Astrocyte (in vitro differentiated cells and primary cell): ENCODE results near the gene ERVH48-1. TPM values are rescaled to one million over a fixed set of nuclear protein-coding genes. Genes with fewer than 3 reads are reported as not detected.
"Not testable (repeated sequence)": the region's sequence is repeated elsewhere in the genome, so short reads cannot be mapped to it uniquely, and the experiment has no call there.

Experiments used
- DNase-seq: peaks from one replicate; pipeline ENCODE4 v3.0.0-alpha.2; 2010; ENCODE audit warnings: low read depth
- FAIRE-seq: peaks from 2 replicates; lab custom pipeline; 2011; peaks lifted over from hg19 to GRCh38; lab: Jason Lieb, UNC
- H2AFZ ChIP-seq: 2 replicates; pipeline ENCODE4 v1.6.0; 2012; ENCODE audit warnings: low read depth, low read length, inconsistent platforms
- H3K27ac ChIP-seq: 2 replicates; pipeline ENCODE4 v1.5.1; 2011; ENCODE audit warnings: low read depth, low read length, inconsistent platforms
- H3K27me3 ChIP-seq: 2 replicates; pipeline ENCODE4 v1.6.0; 2011; ENCODE audit warnings: low read length, inconsistent platforms; ENCODE audit not compliant: insufficient read depth
- H3K36me3 ChIP-seq: 2 replicates; pipeline ENCODE4 v1.5.1; 2011; ENCODE audit warnings: low read length, inconsistent platforms; ENCODE audit not compliant: insufficient read depth
- H3K4me1 ChIP-seq: 2 replicates; pipeline ENCODE4 v1.5.1; 2011; ENCODE audit warnings: low read length, inconsistent platforms; ENCODE audit not compliant: insufficient read depth
- H3K4me2 ChIP-seq: 2 replicates; pipeline ENCODE4 v1.6.0; 2012; ENCODE audit warnings: low read length, inconsistent platforms
- H3K4me3 ChIP-seq: 2 replicates; pipeline ENCODE4 v1.5.1; 2011; ENCODE audit warnings: low read depth, mild to moderate bottlenecking, low read length, inconsistent platforms; ENCODE audit not compliant: insufficient read depth
- H3K79me2 ChIP-seq: 2 replicates; pipeline ENCODE4 v1.6.0; 2012; ENCODE audit warnings: mild to moderate bottlenecking, low read length, inconsistent platforms; ENCODE audit not compliant: insufficient read depth
- H3K9ac ChIP-seq: 2 replicates; pipeline ENCODE4 v1.6.0; 2012; ENCODE audit warnings: mild to moderate bottlenecking, low read length, inconsistent platforms
- H3K9me3 ChIP-seq: 2 replicates; pipeline ENCODE4 v1.5.1; 2012; ENCODE audit warnings: low read depth, mild to moderate bottlenecking, low read length, inconsistent platforms; ENCODE audit not compliant: insufficient read depth
- H4K20me1 ChIP-seq: 2 replicates; pipeline ENCODE4 v1.6.0; 2012; ENCODE audit warnings: low read length, inconsistent platforms; ENCODE audit not compliant: insufficient read depth
- H3K27ac Mint-ChIP-seq: one replicate; pipeline ENCODE4 v1.8.0; 2021; ENCODE audit warnings: mild to moderate bottlenecking, mixed read lengths; ENCODE audit not compliant: unreplicated experiment
- H3K27me3 Mint-ChIP-seq: one replicate; pipeline ENCODE4 v1.8.0; 2021; ENCODE audit warnings: low read depth, mixed read lengths; ENCODE audit not compliant: unreplicated experiment
- H3K36me3 Mint-ChIP-seq: one replicate; pipeline ENCODE4 v1.8.0; 2021; ENCODE audit warnings: low read depth, mixed read lengths; ENCODE audit not compliant: unreplicated experiment
- H3K4me1 Mint-ChIP-seq: one replicate; pipeline ENCODE4 v1.8.0; 2021; ENCODE audit warnings: low read depth, mixed read lengths; ENCODE audit not compliant: unreplicated experiment
- H3K4me3 Mint-ChIP-seq: one replicate; pipeline ENCODE4 v1.8.0; 2021; ENCODE audit warnings: mild to moderate bottlenecking, moderate library complexity, mixed read lengths; ENCODE audit not compliant: unreplicated experiment
- H3K9me3 Mint-ChIP-seq: one replicate; pipeline ENCODE4 v1.8.0; 2021; ENCODE audit warnings: mild to moderate bottlenecking, mixed read lengths; ENCODE audit not compliant: unreplicated experiment
- CTCF ChIP-seq: IDR thresholded peaks from 2 replicates; pipeline ENCODE4 v1.5.1; 2011; ENCODE audit warnings: low read depth, mild to moderate bottlenecking, inconsistent platforms, low read length, moderate library complexity; ENCODE audit not compliant: insufficient read depth
- EZH2 ChIP-seq: IDR thresholded peaks from 2 replicates; pipeline ENCODE4 v1.6.1; 2012; ENCODE audit warnings: mild to moderate bottlenecking, low read length, inconsistent platforms; ENCODE audit not compliant: insufficient read depth
- total RNA-seq: library from RNA; stranded (reverse); gene quantifications from 2 replicates; pipeline ENCODE4 v1.2.1, GENCODE V29; 2021

Gene ERVH48-1
- total RNA-seq, 1 donor from 2014 or later = 1.1 TPM

GRCh38 chr21:42932378-42933136, 7.1 kb upstream of the ERVH48-1 start:
- not testable (repeated sequence) for H3K4me2 ChIP-seq, H3K79me2 ChIP-seq, H3K9me3 Mint-ChIP-seq, H3K36me3 ChIP-seq, H3K9me3 ChIP-seq, H3K36me3 Mint-ChIP-seq, H3K27ac ChIP-seq, DNase-seq, H3K27me3 Mint-ChIP-seq, H2AFZ ChIP-seq, H3K27me3 ChIP-seq, H3K27ac Mint-ChIP-seq, H4K20me1 ChIP-seq, H3K4me3 ChIP-seq, FAIRE-seq, H3K4me3 Mint-ChIP-seq, H3K4me1 ChIP-seq, H3K9ac ChIP-seq
- peaks cover 14% of the 10 kb centered on the region for H3K4me1 Mint-ChIP-seq

- H3K9me3 ChIP-seq = no peaks in the 10 kb centered on the region
- Mint-ChIP-seq H3K36me3 (no peaks in the 10 kb centered on the region), H3K27ac (peak overlapping the region; percentile 18), H3K27me3 (peaks cover 2% of the 10 kb centered on the region), H3K4me1 (peaks cover 8% of the 10 kb centered on the region), H3K4me3 (no peak overlapping the region), H3K9me3 (peaks cover 2% of the 10 kb centered on the region)
- no peaks in the 10 kb centered on the region for H3K79me2 ChIP-seq
- H3K36me3 ChIP-seq = no peaks in the 10 kb centered on the region
- H3K27me3 ChIP-seq = no peaks in the 10 kb centered on the region
- H3K4me1 ChIP-seq = no peaks in the 10 kb centered on the region
- H3K4me2 ChIP-seq = no peak overlapping the region
- TF ChIP-seq EZH2 = no peak
- TF ChIP-seq CTCF = no peak
- no peak for DNase-seq
- no peak overlapping the region for H3K9ac ChIP-seq
- FAIRE-seq = no peak
- no peak overlapping the region for H3K27ac ChIP-seq
- H4K20me1 ChIP-seq = no peaks in the 10 kb centered on the region
- H2AFZ ChIP-seq = no peak overlapping the region
- no peak overlapping the region for H3K4me3 ChIP-seq
These were observed 6.3 kb upstream of the ERVH48-1 start for GRCh38 chr21:42931560-42932235.

- DNase-seq = no peak
- H3K4me2 ChIP-seq = no peak overlapping the region
- H3K36me3 Mint-ChIP-seq = no peaks in the 10 kb centered on the region
- no peaks in the 10 kb centered on the region for H3K4me1 ChIP-seq
- no peaks in the 10 kb centered on the region for H4K20me1 ChIP-seq
- H3K36me3 ChIP-seq = no peaks in the 10 kb centered on the region
- H3K27me3 Mint-ChIP-seq = peaks cover 2% of the 10 kb centered on the region
- no peak overlapping the region for H3K27ac ChIP-seq
- TF ChIP-seq EZH2 (no peak), CTCF (no peak)
- H3K4me1 Mint-ChIP-seq = peaks cover 6% of the 10 kb centered on the region
- no peaks in the 10 kb centered on the region for H3K27me3 ChIP-seq
- no peak for FAIRE-seq
- H3K9ac ChIP-seq = no peak overlapping the region
- no peaks in the 10 kb centered on the region for H3K79me2 ChIP-seq
- H3K27ac Mint-ChIP-seq = no peak overlapping the region
- peaks cover 2% of the 10 kb centered on the region for H3K9me3 Mint-ChIP-seq
- H3K4me3 Mint-ChIP-seq = no peak overlapping the region
- H3K9me3 ChIP-seq = no peaks in the 10 kb centered on the region
- H2AFZ ChIP-seq = no peak overlapping the region
- H3K4me3 ChIP-seq = no peak overlapping the region
These were observed 4.5 kb upstream of the ERVH48-1 start for GRCh38 chr21:42929969-42930368.

GRCh38 chr21:42927474-42928200, 2.2 kb upstream of the ERVH48-1 start:
- H3K79me2 ChIP-seq, DNase-seq, H3K9me3 Mint-ChIP-seq, H3K27me3 ChIP-seq, H3K36me3 Mint-ChIP-seq, H3K9me3 ChIP-seq, H3K4me3 Mint-ChIP-seq, H3K4me1 Mint-ChIP-seq, H3K9ac ChIP-seq, H2AFZ ChIP-seq, H3K27me3 Mint-ChIP-seq, H4K20me1 ChIP-seq, H3K27ac Mint-ChIP-seq, H3K4me1 ChIP-seq, H3K36me3 ChIP-seq, FAIRE-seq, H3K27ac ChIP-seq, H3K4me3 ChIP-seq, H3K4me2 ChIP-seq: not testable (repeated sequence)
